DOHH2 (cell line): Measurements from ENCODE around the gene BCO1.

Experiments used
- H3F3A ChIP-seq: fragments of 200-600 bp; sonication (generic), shearing (Covaris generic); 2 replicates; pipeline ENCODE4 v1.6.0; 2016; ENCODE audit warnings: antibody characterized with exemption, mild to moderate bottlenecking; ENCODE audit not compliant: control insufficient read depth, insufficient read depth
- H3K27ac ChIP-seq: fragments of 200-600 bp; sonication (generic); 2 replicates; pipeline ENCODE4 v1.5.1; 2014; ENCODE audit warnings: low read depth, mild to moderate bottlenecking, low read length, moderate library complexity
- H3K27me3 ChIP-seq: fragments of 200-600 bp; sonication (generic); 2 replicates; pipeline ENCODE4 v1.6.1; 2014; ENCODE audit warnings: mild to moderate bottlenecking, low read length, mixed read lengths; ENCODE audit not compliant: control insufficient read depth
- H3K36me3 ChIP-seq: fragments of 200-600 bp; sonication (generic); 2 replicates; pipeline ENCODE4 v1.6.1; 2014; ENCODE audit warnings: mild to moderate bottlenecking, low read length, moderate library complexity, mixed read lengths; ENCODE audit not compliant: control insufficient read depth
- H3K4me1 ChIP-seq: fragments of 200-600 bp; sonication (generic); 2 replicates; pipeline ENCODE4 v1.6.1; 2014; ENCODE audit warnings: mild to moderate bottlenecking, low read length, mixed read lengths; ENCODE audit not compliant: control insufficient read depth
- H3K4me2 ChIP-seq: fragments of 200-600 bp; sonication (generic); 2 replicates; pipeline ENCODE4 v1.6.0; 2014; ENCODE audit warnings: mild to moderate bottlenecking, low read length, moderate library complexity
- H3K4me3 ChIP-seq: fragments of 200-600 bp; sonication (generic); 2 replicates; pipeline ENCODE4 v1.5.1; 2014; ENCODE audit warnings: mild to moderate bottlenecking, low read length, mixed read lengths
- H3K79me2 ChIP-seq: fragments of 200-600 bp; sonication (generic); 2 replicates; pipeline ENCODE4 v1.6.1; 2014; ENCODE audit warnings: mild to moderate bottlenecking, low read length, mixed read lengths; ENCODE audit not compliant: control insufficient read depth
- H3K9me2 ChIP-seq: fragments of 200-600 bp; sonication (generic); replicated peaks from 2 replicates; pipeline ENCODE4 v1.6.1; 2014; ENCODE audit warnings: mild to moderate bottlenecking, low read length, mixed read lengths; ENCODE audit not compliant: control insufficient read depth
- H3K9me3 ChIP-seq: fragments of 200-600 bp; sonication (generic); 2 replicates; pipeline ENCODE4 v1.6.1; 2014; ENCODE audit warnings: antibody characterized with exemption, low read length, mixed read lengths; ENCODE audit not compliant: control insufficient read depth, insufficient read depth
- H4K20me1 ChIP-seq: fragments of 200-600 bp; sonication (generic); 2 replicates; pipeline ENCODE4 v1.6.0; 2014; ENCODE audit warnings: low read depth, mild to moderate bottlenecking, antibody characterized with exemption, low read length, moderate library complexity; ENCODE audit not compliant: control insufficient read depth, insufficient read depth
- EZH2phosphoT487 ChIP-seq: fragments of 200-600 bp; sonication (generic); IDR thresholded peaks from 2 replicates; pipeline ENCODE4 v1.6.1; 2017; ENCODE audit warnings: borderline replicate concordance, mild to moderate bottlenecking, antibody characterized with exemption, low read length, moderate library complexity, mixed read lengths
- TF ChIP-seq, protein P1 (sequence below): fragments of 200-600 bp; sonication (generic); IDR thresholded peaks from one replicate; pipeline ENCODE4 v1.5.1; 2014; ENCODE audit warnings: antibody characterized with exemption, mild to moderate bottlenecking, low read depth, low read length; ENCODE audit not compliant: poor library complexity, severe bottlenecking

Gene BCO1

DNA sequence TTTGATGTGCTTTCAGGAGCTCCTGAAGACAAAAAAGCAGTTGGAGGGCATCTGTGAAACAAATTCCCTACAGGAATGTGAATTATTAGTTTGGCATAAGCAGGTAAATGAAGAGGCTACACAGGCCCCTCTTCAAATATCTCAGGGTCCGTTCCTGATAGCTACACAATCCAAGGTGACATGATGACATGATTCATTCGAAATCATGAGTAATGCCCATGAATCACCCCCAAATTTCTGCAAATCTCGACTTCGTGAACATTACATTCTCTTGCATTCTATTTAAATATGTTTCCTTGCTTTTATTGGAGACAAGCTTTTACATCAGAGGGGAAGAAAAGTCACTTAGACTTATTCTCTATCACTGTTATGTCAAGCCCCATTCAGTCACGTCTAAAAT lies 98.6 kb downstream of the BCO1 start:
- H3F3A ChIP-seq: no peaks in the 10 kb centered on the region
- no peak overlapping the region for H3K4me3 ChIP-seq
- H3K79me2 ChIP-seq: peaks cover 10% of the 10 kb centered on the region
- no peaks in the 10 kb centered on the region for H4K20me1 ChIP-seq
- no peaks in the 10 kb centered on the region for H3K36me3 ChIP-seq
- no peaks in the 10 kb centered on the region for H3K4me1 ChIP-seq
- no peaks in the 10 kb centered on the region for H3K9me3 ChIP-seq
- no peaks in the 10 kb centered on the region for H3K27me3 ChIP-seq
- no peaks in the 10 kb centered on the region for H3K9me2 ChIP-seq
- no peak overlapping the region for H3K4me2 ChIP-seq
- TF ChIP-seq EZH2phosphoT487: no peak
- TF ChIP-seq, protein P1, sequence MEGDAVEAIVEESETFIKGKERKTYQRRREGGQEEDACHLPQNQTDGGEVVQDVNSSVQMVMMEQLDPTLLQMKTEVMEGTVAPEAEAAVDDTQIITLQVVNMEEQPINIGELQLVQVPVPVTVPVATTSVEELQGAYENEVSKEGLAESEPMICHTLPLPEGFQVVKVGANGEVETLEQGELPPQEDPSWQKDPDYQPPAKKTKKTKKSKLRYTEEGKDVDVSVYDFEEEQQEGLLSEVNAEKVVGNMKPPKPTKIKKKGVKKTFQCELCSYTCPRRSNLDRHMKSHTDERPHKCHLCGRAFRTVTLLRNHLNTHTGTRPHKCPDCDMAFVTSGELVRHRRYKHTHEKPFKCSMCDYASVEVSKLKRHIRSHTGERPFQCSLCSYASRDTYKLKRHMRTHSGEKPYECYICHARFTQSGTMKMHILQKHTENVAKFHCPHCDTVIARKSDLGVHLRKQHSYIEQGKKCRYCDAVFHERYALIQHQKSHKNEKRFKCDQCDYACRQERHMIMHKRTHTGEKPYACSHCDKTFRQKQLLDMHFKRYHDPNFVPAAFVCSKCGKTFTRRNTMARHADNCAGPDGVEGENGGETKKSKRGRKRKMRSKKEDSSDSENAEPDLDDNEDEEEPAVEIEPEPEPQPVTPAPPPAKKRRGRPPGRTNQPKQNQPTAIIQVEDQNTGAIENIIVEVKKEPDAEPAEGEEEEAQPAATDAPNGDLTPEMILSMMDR: no peak
- no peak overlapping the region for H3K27ac ChIP-seq
